AG04450 (cell line): ENCODE data around the gene EPS8L1. TPM values are rescaled to one million over a fixed set of nuclear protein-coding genes. Genes with fewer than 3 reads are reported as not detected.

Source experiments
- CTCF ChIA-PET: fragments of 300-600, 350-600 bp; formaldehyde crosslinking; extraction: SDS; loops from one replicate; lab custom pipeline; 2022; ENCODE audit warnings: antibody characterized with exemption, inconsistent platforms; lab: Charles Lee
- POLR2A ChIA-PET: fragments of 350-600 bp; formaldehyde crosslinking; extraction: SDS; loops from one replicate; lab custom pipeline; 2021; ENCODE audit warnings: antibody characterized with exemption, inconsistent platforms; lab: Yijun Ruan, JAX
- DNase-seq: peaks from one replicate; pipeline ENCODE4 v3.0.0-alpha.2; 2011; ENCODE audit warnings: low read depth, low spot score
- H3K27ac ChIP-seq: one replicate; pipeline ENCODE4 v1.5.1; 2012; ENCODE audit warnings: low read depth, low read length, control low read depth
- H3K27me3 ChIP-seq: one replicate; pipeline ENCODE4 v1.6.0; 2012; ENCODE audit warnings: low read length; ENCODE audit not compliant: control insufficient read depth, insufficient read depth
- H3K4me3 ChIP-seq: 2 replicates; pipeline ENCODE4 v1.5.1; 2011; ENCODE audit warnings: mild to moderate bottlenecking, low read depth, low read length, control low read depth
- H3K9me3 ChIP-seq: 2 replicates; pipeline ENCODE4 v1.5.1; 2012; ENCODE audit warnings: low read length; ENCODE audit not compliant: control insufficient read depth, insufficient read depth
- CTCF ChIP-seq: IDR thresholded peaks from 2 replicates; pipeline ENCODE4 v1.5.1; 2011; ENCODE audit warnings: low read depth, low read length, control low read depth, inconsistent platforms
- polyA plus RNA-seq: library from polyadenylated mRNA; depleted of rRNA; stranded (reverse); fragments of >200 nt; gene quantifications from 2 replicates; pipeline ENCODE4 v1.2.3, GENCODE V29; 2011

Gene EPS8L1
- polyA plus RNA-seq, 1 experiment, result 1.5 TPM

GRCh38 chr19:55076321-55076720 is 652 bp downstream of the EPS8L1 start:
- peaks cover 10% of the 10 kb centered on the region; the same call in 1 of the 2 replicates for H3K9me3 ChIP-seq
- DNase-seq, result no peak
- no peak overlapping the region for H3K27ac ChIP-seq
- peaks cover 26% of the 10 kb centered on the region for H3K27me3 ChIP-seq
- CTCF ChIA-PET, result interaction anchor here (1.6 kb wide), 1 partner anchor 12 kb away, joined by 7 read pairs; no protein-coding TSS in a partner anchor
- TF ChIP-seq CTCF, result no peak
- no peak overlapping the region for H3K4me3 ChIP-seq
- POLR2A ChIA-PET, result no interaction called here

GRCh38 chr19:55077106-55077505 is 1.4 kb downstream of the EPS8L1 start:
- ChIA-PET CTCF (interaction anchor here (1.0 kb wide), 1 partner anchor 11 kb away, joined by 3 read pairs; no protein-coding TSS in a partner anchor), POLR2A (no interaction called here)
- TF ChIP-seq CTCF, result no peak
- H3K27me3 ChIP-seq, result peaks cover 34% of the 10 kb centered on the region
- no peak overlapping the region for H3K4me3 ChIP-seq
- peaks cover 14% of the 10 kb centered on the region; the same call in 1 of the 2 replicates for H3K9me3 ChIP-seq
- H3K27ac ChIP-seq, result no peak overlapping the region
- DNase-seq, result no peak

- Histone ChIP-seq H3K9me3 (peaks cover 23% of the 10 kb centered on the region), H3K27ac (no peak overlapping the region), H3K27me3 (peaks cover 51% of the 10 kb centered on the region), H3K4me3 (no peak overlapping the region)
- DNase-seq, result no peak
- ChIA-PET POLR2A (no interaction called here), CTCF (no interaction called here)
- no peak for TF ChIP-seq CTCF
These were observed 3.3 kb downstream of the EPS8L1 start for GRCh38 chr19:55078996-55079395.

GRCh38 chr19:55079400-55080038 is 3.9 kb downstream of the EPS8L1 start:
- ChIA-PET POLR2A (no interaction called here), CTCF (interaction anchor here (0.6 kb wide), 1 partner anchor 397 kb away, joined by 9 read pairs; no protein-coding TSS in a partner anchor)
- no peak for DNase-seq
- Histone ChIP-seq H3K27ac (no peak overlapping the region), H3K4me3 (no peak overlapping the region), H3K27me3 (peaks cover 56% of the 10 kb centered on the region), H3K9me3 (peaks cover 23% of the 10 kb centered on the region)
- no peak for TF ChIP-seq CTCF
